B cell (primary cell): Measurements from ENCODE around the gene RANBP3.

Experiments
- EZH2 ChIP-seq: IDR thresholded peaks from 2 replicates; pipeline ENCODE4 v1.6.1; 2012; ENCODE audit warnings: borderline replicate concordance, low read depth, mild to moderate bottlenecking, moderate library complexity, low read length; ENCODE audit not compliant: insufficient read depth, poor library complexity, severe bottlenecking
- TF ChIP-seq, protein P1 (sequence below): fragments of 200-600 bp; IDR thresholded peaks from one replicate; pipeline ENCODE4 v1.8.0; 2022; ENCODE audit warnings: antibody characterized with exemption, mild to moderate bottlenecking

DNA sequence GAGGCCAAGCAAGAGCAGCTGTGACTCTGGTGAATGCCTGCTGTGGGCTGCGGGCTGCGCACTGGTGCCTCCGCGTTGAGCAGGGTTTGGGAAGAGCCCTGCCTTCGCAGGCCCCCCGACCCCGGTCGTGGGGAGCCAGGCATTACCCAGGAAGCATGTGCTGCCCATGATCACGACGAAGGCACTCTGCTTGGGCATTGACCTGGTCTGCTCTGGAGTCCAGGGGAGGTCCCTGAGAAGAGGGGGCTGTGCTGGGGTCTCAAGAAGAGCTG lies 19.2 kb downstream of the RANBP3 start:
- no peak for TF ChIP-seq EZH2
- TF ChIP-seq, protein P1, sequence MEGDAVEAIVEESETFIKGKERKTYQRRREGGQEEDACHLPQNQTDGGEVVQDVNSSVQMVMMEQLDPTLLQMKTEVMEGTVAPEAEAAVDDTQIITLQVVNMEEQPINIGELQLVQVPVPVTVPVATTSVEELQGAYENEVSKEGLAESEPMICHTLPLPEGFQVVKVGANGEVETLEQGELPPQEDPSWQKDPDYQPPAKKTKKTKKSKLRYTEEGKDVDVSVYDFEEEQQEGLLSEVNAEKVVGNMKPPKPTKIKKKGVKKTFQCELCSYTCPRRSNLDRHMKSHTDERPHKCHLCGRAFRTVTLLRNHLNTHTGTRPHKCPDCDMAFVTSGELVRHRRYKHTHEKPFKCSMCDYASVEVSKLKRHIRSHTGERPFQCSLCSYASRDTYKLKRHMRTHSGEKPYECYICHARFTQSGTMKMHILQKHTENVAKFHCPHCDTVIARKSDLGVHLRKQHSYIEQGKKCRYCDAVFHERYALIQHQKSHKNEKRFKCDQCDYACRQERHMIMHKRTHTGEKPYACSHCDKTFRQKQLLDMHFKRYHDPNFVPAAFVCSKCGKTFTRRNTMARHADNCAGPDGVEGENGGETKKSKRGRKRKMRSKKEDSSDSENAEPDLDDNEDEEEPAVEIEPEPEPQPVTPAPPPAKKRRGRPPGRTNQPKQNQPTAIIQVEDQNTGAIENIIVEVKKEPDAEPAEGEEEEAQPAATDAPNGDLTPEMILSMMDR = no peak
